Upper lobe of left lung (tissue), 4 donors: Measurements from ENCODE around the gene AKR7A3.

ENCODE experiments used
- CTCF ChIP-seq, 6 experiments: fragments of 450-650 bp in 4 of 6; fragments of 200-600 bp in 2 of 6; sonication (generic) in 2 of 6; IDR thresholded peaks; one replicate each; pipeline ENCODE4 v1.5.1; 2016 to 2019; ENCODE audit warnings: antibody characterized with exemption in 6 of 6
- EP300 ChIP-seq, 4 donors: sonication (generic); formaldehyde crosslinking; IDR thresholded peaks; one replicate each; pipeline ENCODE4 v1.5.1; 2017; ENCODE audit warnings: antibody characterized with exemption in 4 of 4, control low read depth in 2 of 4
- POLR2A ChIP-seq, 4 donors: fragments of 450-650 bp; IDR thresholded peaks; one replicate each; pipeline ENCODE4 v1.5.1; 2016 to 2017; ENCODE audit warnings: antibody characterized with exemption in 4 of 4, mild to moderate bottlenecking in 2 of 4

- TF ChIP-seq POLR2A (IDR thresholded peaks at IDR 0.05) (no peak), CTCF (IDR thresholded peaks at IDR 0.05) (no peak), EP300 (IDR thresholded peaks at IDR 0.05) (no peak)
Measured at GRCh38 chr1:19260211-19261138, 28.1 kb downstream of the AKR7A3 start.
